Fibroblast of pulmonary artery (primary cell): ENCODE data around the gene SOX18.

Source experiments
- DNase-seq: peaks from one replicate; pipeline ENCODE4 v3.0.0-alpha.2; 2010; ENCODE audit warnings: low read depth
- H3K4me3 ChIP-seq: replicated peaks from 2 replicates; pipeline ENCODE4 v1.5.1; 2011; ENCODE audit warnings: low read depth, mild to moderate bottlenecking, control low read depth, low read length, moderate library complexity
- CTCF ChIP-seq: IDR thresholded peaks from 2 replicates; pipeline ENCODE4 v1.5.1; 2011; ENCODE audit warnings: mild to moderate bottlenecking, control low read depth, low read length, inconsistent platforms; ENCODE audit errors: missing control alignments

SOX18 gene

GRCh38 chr20:64062276-64062595 is 12.8 kb upstream of the SOX18 start:
- no peak for DNase-seq
- H3K4me3 ChIP-seq = peak overlapping the region; percentile 87
- TF ChIP-seq CTCF = no peak

GRCh38 chr20:64058536-64058935 is 9.1 kb upstream of the SOX18 start:
- no peak overlapping the region for H3K4me3 ChIP-seq
- no peak for TF ChIP-seq CTCF
- no peak for DNase-seq

GRCh38 chr20:64057628-64058498 is 8.4 kb upstream of the SOX18 start:
- TF ChIP-seq CTCF = peak; percentile 84
- peak; percentile 70 for DNase-seq
- no peak overlapping the region for H3K4me3 ChIP-seq

GRCh38 chr20:64056889-64057627 is 7.6 kb upstream of the SOX18 start:
- no peak for DNase-seq
- no peak overlapping the region for H3K4me3 ChIP-seq
- no peak for TF ChIP-seq CTCF

- H3K4me3 ChIP-seq = no peak overlapping the region
- DNase-seq = no peak
- no peak for TF ChIP-seq CTCF
Observed at GRCh38 chr20:64056639-64056888, 7.1 kb upstream of the SOX18 start.

- H3K4me3 ChIP-seq = no peak overlapping the region
- peak; percentile 77 for DNase-seq
- no peak for TF ChIP-seq CTCF
Observed at GRCh38 chr20:64055893-64056638, 6.6 kb upstream of the SOX18 start.
